HCT116 (cell line): ENCODE results near the gene TMEM25. TPM values are rescaled to one million over a fixed set of nuclear protein-coding genes. Genes with fewer than 3 reads are reported as not detected.

Experiments
- ATAC-seq: fragments of 200-7000 bp; cut with Tn5 transposase; 2 replicates; pipeline ENCODE4 v1.9.1; 2020; ENCODE audit warnings: mild to moderate bottlenecking, moderate library complexity
- BruUV-seq: library from RNA; stranded (reverse); fragments of 400-500 nt; replicated peaks from 2 replicates; lab custom pipeline; 2021; lab: Mats Ljungman, UMichigan
- CTCF ChIA-PET: fragments of 300-600 bp; sonication (Branson Sonifier 250); formaldehyde crosslinking; loops from one replicate; lab custom pipeline; 2021; ENCODE audit warnings: antibody characterized with exemption; lab: Charles Lee
- POLR2A ChIA-PET: fragments of 300-600, 350-600 bp; sonication (Branson Sonifier 250); formaldehyde crosslinking; loops from one replicate; lab custom pipeline; 2021; ENCODE audit warnings: antibody characterized with exemption; lab: Charles Lee
- RAD21 ChIA-PET, 2 experiments: fragments of 300-600 bp; sonication (Branson Sonifier 250); formaldehyde crosslinking; loops; one replicate each; lab custom pipeline; 2023; ENCODE audit warnings: low total read pairs in 2 of 2; ENCODE audit not compliant: uncharacterized antibody in 2 of 2, unreplicated experiment in 2 of 2, low non-redundant PET in 1 of 2; lab: Charles Lee
- DNase-seq: peaks from one replicate; pipeline ENCODE4 v3.0.0-alpha.2; 2010; ENCODE audit warnings: low read depth, low spot score
- H2AFZ ChIP-seq: fragments of 200-600 bp; shearing (Covaris generic), sonication (generic); 2 replicates; pipeline ENCODE4 v1.6.1; 2017; ENCODE audit warnings: low read depth, mixed run types, mixed read lengths, antibody characterized with exemption, low read length; ENCODE audit not compliant: poor library complexity, severe bottlenecking
- H3K27ac ChIP-seq: 2 replicates; pipeline ENCODE4 v1.5.1; 2012; ENCODE audit warnings: low read depth, low read length
- H3K27me3 ChIP-seq: fragments of 200-600 bp; sonication (generic); 2 replicates; pipeline ENCODE4 v1.6.1; 2016; ENCODE audit warnings: mixed run types, low read length, mixed read lengths; ENCODE audit not compliant: insufficient read depth
- H3K36me3 ChIP-seq, 2 experiments: fragments of 200-500 bp in 1 of 2; fragments of 200-600 bp in 1 of 2; sonication (Bioruptor generic) in 1 of 2; sonication (generic) in 1 of 2; 2 replicates each; pipeline versions ENCODE4 v1.5.1 to v1.6.1; 2014 to 2016; ENCODE audit warnings: low read length in 2 of 2, inconsistent platforms in 1 of 2, mixed read lengths in 1 of 2, mixed run types in 1 of 2; ENCODE audit not compliant: insufficient read depth in 2 of 2, control insufficient read depth in 1 of 2
- H3K4me1 ChIP-seq, 2 experiments: fragments of 200-600 bp in 1 of 2; sonication (generic) in 1 of 2; 2 replicates each; pipeline versions ENCODE4 v1.5.1 to v1.6.1; 2012 to 2017; ENCODE audit warnings: low read length in 2 of 2, inconsistent platforms in 1 of 2, mild to moderate bottlenecking in 1 of 2, mixed read lengths in 1 of 2, mixed run types in 1 of 2, moderate library complexity in 1 of 2; ENCODE audit not compliant: insufficient read depth in 2 of 2, control insufficient read depth in 1 of 2
- H3K4me2 ChIP-seq: fragments of 200-600 bp; sonication (generic); 2 replicates; pipeline ENCODE4 v1.6.1; 2017; ENCODE audit warnings: mixed run types, low read length, mixed read lengths
- H3K4me3 ChIP-seq, 2 experiments: fragments of 200-600 bp in 1 of 2; sonication (generic) in 1 of 2; replicated peaks in 1 of 2; 2 replicates each; pipeline ENCODE4 v1.5.1; 2011 to 2016; ENCODE audit warnings: low read length in 2 of 2, control low read depth in 1 of 2, low read depth in 1 of 2, mild to moderate bottlenecking in 1 of 2, mixed read lengths in 1 of 2, mixed run types in 1 of 2
- H3K79me2 ChIP-seq: fragments of 200-600 bp; sonication (generic); 2 replicates; pipeline ENCODE4 v1.6.1; 2017; ENCODE audit warnings: mild to moderate bottlenecking, mixed run types, low read length, moderate library complexity, mixed read lengths; ENCODE audit not compliant: insufficient read depth
- H3K9ac ChIP-seq: fragments of 200-600 bp; sonication (generic); 2 replicates; pipeline ENCODE4 v1.6.1; 2016; ENCODE audit warnings: low read length, mixed read lengths
- H3K9me2 ChIP-seq: fragments of 200-600 bp; sonication (generic), shearing (Covaris generic); 2 replicates; pipeline ENCODE4 v1.6.1; 2017; ENCODE audit warnings: mixed run types, mild to moderate bottlenecking, moderate library complexity; ENCODE audit not compliant: insufficient read depth
- H3K9me3 ChIP-seq, 2 experiments: fragments of 200-500 bp in 1 of 2; fragments of 200-600 bp in 1 of 2; sonication (Bioruptor generic) in 1 of 2; sonication (generic) in 1 of 2; 2 replicates each; pipeline ENCODE4 v1.6.1; 2014 to 2017; ENCODE audit warnings: low read length in 2 of 2, mixed read lengths in 2 of 2, inconsistent platforms in 1 of 2, low read depth in 1 of 2, mild to moderate bottlenecking in 1 of 2, mixed run types in 1 of 2, moderate library complexity in 1 of 2; ENCODE audit not compliant: control insufficient read depth in 1 of 2, insufficient read depth in 1 of 2
- H4K20me1 ChIP-seq: fragments of 200-600 bp; sonication (generic), shearing (Covaris generic); 2 replicates; pipeline ENCODE4 v1.6.1; 2017; ENCODE audit warnings: mixed run types, mild to moderate bottlenecking, moderate library complexity; ENCODE audit not compliant: insufficient read depth
- CEBPB ChIP-seq: IDR thresholded peaks from 2 replicates; pipeline ENCODE4 v1.6.1; 2012; ENCODE audit warnings: low read depth
- ELF1 ChIP-seq: IDR thresholded peaks from 2 replicates; pipeline ENCODE4 v1.6.1; 2012; ENCODE audit warnings: low read depth, borderline replicate concordance
- POLR2A ChIP-seq: IDR thresholded peaks from 2 replicates; pipeline ENCODE4 v1.7.0; 2011; ENCODE audit warnings: borderline replicate concordance; ENCODE audit not compliant: insufficient read depth, insufficient read length; ENCODE audit errors: extremely low read depth
- SIN3A ChIP-seq: IDR thresholded peaks from 2 replicates; pipeline ENCODE4 v1.6.1; 2012; ENCODE audit warnings: low read depth
- YY1 ChIP-seq: IDR thresholded peaks from 2 replicates; pipeline ENCODE4 v1.6.1; 2011; ENCODE audit warnings: low read length, low read depth, moderate library complexity, mild to moderate bottlenecking; ENCODE audit not compliant: insufficient replicate concordance; ENCODE audit errors: extremely low read depth
- ZNF274 ChIP-seq: fragments of 200-500 bp; sonication (Bioruptor generic); IDR thresholded peaks from 2 replicates; pipeline ENCODE4 v1.6.1; 2014; ENCODE audit warnings: mild to moderate bottlenecking, low read depth, low read length, inconsistent platforms
- intact Hi-C: fragments of 100-400 bp; cut with micrococcal nuclease; formaldehyde crosslinking; loops from 2 replicates; pipeline ENCODE4 v1.10.0; 2022
- total RNA-seq: library from RNA; stranded (reverse); gene quantifications from one replicate; pipeline ENCODE4 v1.2.1, GENCODE V29; 2021; ENCODE audit not compliant: unreplicated experiment
- TF ChIP-seq, protein P1 (sequence below): IDR thresholded peaks from 2 replicates; pipeline ENCODE4 v1.6.1; 2012
- TF ChIP-seq, protein P2 (sequence below): IDR thresholded peaks from 2 replicates; pipeline ENCODE4 v1.6.1; 2012

The TMEM25 gene
- total RNA-seq, 1 experiment from 2014 or later, result 27.0 TPM

DNA sequence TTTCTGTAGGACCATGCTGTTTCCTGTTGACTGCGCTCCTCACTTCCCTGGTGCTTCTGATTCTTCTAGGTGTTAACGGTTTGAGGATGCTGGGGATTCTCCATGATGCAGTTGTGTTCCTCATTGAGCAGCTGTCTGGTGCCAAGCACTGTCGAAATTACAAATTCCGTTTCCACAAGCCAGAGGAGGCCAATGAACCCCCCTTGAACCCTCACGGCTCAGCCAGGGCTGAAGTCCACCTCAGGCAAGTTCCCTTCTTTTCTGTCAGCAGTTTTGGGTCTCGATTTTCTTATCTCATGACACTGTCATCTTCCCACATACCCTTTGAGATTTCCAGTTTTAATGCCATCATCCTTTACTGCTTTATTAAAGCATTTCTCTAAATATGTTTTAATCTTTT is 11.4 kb upstream of the TMEM25 start:
- peaks cover 27 to 39% of the 10 kb centered on the region in 2 experiments; a peak in 3 of 4 replicates for H3K36me3 ChIP-seq
- no peak for DNase-seq
- H3K27ac ChIP-seq, result no peak overlapping the region
- POLR2A ChIA-PET, result no interaction called here
- RAD21 ChIA-PET, result no interaction called here
- H3K79me2 ChIP-seq, result no peaks in the 10 kb centered on the region
- H3K9me2 ChIP-seq, result no peaks in the 10 kb centered on the region
- no peaks in the 10 kb centered on the region for H4K20me1 ChIP-seq
- ATAC-seq, result no peak
- TF ChIP-seq SIN3A, result no peak
- no peak for TF ChIP-seq YY1
- TF ChIP-seq, protein P1, sequence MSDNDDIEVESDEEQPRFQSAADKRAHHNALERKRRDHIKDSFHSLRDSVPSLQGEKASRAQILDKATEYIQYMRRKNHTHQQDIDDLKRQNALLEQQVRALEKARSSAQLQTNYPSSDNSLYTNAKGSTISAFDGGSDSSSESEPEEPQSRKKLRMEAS, result no peak
- TF ChIP-seq, protein P2, sequence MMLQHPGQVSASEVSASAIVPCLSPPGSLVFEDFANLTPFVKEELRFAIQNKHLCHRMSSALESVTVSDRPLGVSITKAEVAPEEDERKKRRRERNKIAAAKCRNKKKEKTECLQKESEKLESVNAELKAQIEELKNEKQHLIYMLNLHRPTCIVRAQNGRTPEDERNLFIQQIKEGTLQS, result no peak
- no peak for TF ChIP-seq ZNF274
- no peaks in the 10 kb centered on the region for H3K4me1 ChIP-seq
- no TSS peak for BruUV-seq
- CTCF ChIA-PET, result no interaction called here
- no peak overlapping the region for H3K4me2 ChIP-seq
- no peaks in the 10 kb centered on the region for H3K9me3 ChIP-seq
- H3K27me3 ChIP-seq, result no peaks in the 10 kb centered on the region
- intact Hi-C loops, result no loop called here
- H3K4me3 ChIP-seq, result no peak overlapping the region
- no peak overlapping the region for H3K9ac ChIP-seq
- H2AFZ ChIP-seq, result no peak overlapping the region

DNA sequence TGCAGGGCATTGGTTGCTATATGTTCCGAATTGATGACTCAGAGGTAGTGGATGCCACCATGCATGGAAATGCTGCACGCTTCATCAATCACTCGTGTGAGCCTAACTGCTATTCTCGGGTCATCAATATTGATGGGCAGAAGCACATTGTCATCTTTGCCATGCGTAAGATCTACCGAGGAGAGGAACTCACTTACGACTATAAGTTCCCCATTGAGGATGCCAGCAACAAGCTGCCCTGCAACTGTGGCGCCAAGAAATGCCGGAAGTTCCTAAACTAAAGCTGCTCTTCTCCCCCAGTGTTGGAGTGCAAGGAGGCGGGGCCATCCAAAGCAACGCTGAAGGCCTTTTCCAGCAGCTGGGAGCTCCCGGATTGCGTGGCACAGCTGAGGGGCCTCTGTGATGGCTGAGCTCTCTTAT is 9.1 kb upstream of the TMEM25 start:
- Histone ChIP-seq H4K20me1 (no peaks in the 10 kb centered on the region), H3K9me2 (no peaks in the 10 kb centered on the region), H3K27me3 (no peaks in the 10 kb centered on the region), H3K79me2 (no peaks in the 10 kb centered on the region), H2AFZ (no peak overlapping the region), H3K9me3 (no peaks in the 10 kb centered on the region), H3K4me1 (no peaks in the 10 kb centered on the region; a peak in 1 of 4 replicates), H3K4me2 (no peak overlapping the region), H3K36me3 (peaks cover 23 to 34% of the 10 kb centered on the region in 2 experiments; a peak in 3 of 4 replicates), H3K9ac (no peak overlapping the region), H3K4me3 (no peak overlapping the region), H3K27ac (no peak overlapping the region)
- ATAC-seq (no peak), DNase-seq (no peak)
- BruUV-seq, result no TSS peak
- POLR2A ChIA-PET, result no interaction called here
- CTCF ChIA-PET, result interaction anchor here (1.2 kb wide), 1 partner anchor 226 kb away, joined by 3 read pairs; no protein-coding TSS in a partner anchor
- RAD21 ChIA-PET, result no interaction called here
- TF ChIP-seq SIN3A (no peak), ZNF274 (no peak), POLR2A (no peak), ELF1 (no peak), YY1 (no peak), CEBPB (no peak)
- intact Hi-C loops, result no loop called here
